ENCODE measurements around the gene GABRE.

Gene GABRE

DNA sequence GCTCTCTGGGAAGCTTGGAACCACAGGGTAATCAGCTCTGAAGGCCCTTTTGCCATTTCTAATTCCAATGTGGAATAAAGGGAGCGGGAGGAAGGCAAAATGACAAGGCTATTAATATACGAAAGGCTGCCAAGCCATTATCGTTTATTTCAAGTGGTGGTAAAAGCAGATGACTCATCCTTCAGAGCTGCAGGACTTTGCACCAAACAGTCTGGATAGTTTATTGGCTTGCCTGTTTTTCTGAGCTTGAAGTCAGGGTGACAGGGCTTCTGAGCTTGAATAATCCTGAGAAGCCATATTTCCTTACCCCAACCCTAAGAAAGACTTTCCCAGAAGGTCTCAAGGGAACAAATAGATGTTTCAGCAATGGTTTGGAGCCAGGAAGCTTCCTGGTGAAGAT lies 7.7 kb upstream of the GABRE start:
- TF ChIP-seq, protein P1, sequence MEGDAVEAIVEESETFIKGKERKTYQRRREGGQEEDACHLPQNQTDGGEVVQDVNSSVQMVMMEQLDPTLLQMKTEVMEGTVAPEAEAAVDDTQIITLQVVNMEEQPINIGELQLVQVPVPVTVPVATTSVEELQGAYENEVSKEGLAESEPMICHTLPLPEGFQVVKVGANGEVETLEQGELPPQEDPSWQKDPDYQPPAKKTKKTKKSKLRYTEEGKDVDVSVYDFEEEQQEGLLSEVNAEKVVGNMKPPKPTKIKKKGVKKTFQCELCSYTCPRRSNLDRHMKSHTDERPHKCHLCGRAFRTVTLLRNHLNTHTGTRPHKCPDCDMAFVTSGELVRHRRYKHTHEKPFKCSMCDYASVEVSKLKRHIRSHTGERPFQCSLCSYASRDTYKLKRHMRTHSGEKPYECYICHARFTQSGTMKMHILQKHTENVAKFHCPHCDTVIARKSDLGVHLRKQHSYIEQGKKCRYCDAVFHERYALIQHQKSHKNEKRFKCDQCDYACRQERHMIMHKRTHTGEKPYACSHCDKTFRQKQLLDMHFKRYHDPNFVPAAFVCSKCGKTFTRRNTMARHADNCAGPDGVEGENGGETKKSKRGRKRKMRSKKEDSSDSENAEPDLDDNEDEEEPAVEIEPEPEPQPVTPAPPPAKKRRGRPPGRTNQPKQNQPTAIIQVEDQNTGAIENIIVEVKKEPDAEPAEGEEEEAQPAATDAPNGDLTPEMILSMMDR (IDR thresholded peaks at IDR 0.05; ENCODE audit: control insufficient read depth, extremely low read depth, insufficient read depth), result no peak
- H3K4me3 ChIP-seq (ENCODE audit: low read depth, low read length), result no peak overlapping the region
- no peak for DNase-seq (ENCODE audit: low read depth)

DNA sequence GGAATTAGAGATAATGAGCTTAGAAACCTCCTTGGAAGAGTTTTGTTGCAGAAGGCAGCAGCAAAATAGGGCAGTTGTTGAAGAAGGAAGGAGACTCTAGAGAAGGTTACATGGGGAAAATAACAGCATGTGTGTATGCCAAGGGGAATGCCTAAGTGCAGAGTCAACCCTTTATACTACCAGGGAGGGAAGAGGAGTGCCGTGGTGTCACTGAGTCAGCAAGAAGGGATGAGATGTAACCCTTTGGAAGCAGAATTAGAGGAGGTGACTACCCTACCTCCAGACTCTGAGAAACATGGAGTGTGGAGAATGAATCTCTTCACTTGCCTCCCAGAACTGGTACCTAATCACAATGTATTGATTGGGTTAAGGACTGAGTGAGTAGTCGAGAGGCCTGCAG lies 6.7 kb upstream of the GABRE start:
- DNase-seq (ENCODE audit: low read depth), result no peak
- H3K4me3 ChIP-seq (ENCODE audit: low read depth, low read length), result no peak overlapping the region
- TF ChIP-seq, protein P1 (IDR thresholded peaks at IDR 0.05; ENCODE audit: control insufficient read depth, extremely low read depth, insufficient read depth), result no peak

DNA sequence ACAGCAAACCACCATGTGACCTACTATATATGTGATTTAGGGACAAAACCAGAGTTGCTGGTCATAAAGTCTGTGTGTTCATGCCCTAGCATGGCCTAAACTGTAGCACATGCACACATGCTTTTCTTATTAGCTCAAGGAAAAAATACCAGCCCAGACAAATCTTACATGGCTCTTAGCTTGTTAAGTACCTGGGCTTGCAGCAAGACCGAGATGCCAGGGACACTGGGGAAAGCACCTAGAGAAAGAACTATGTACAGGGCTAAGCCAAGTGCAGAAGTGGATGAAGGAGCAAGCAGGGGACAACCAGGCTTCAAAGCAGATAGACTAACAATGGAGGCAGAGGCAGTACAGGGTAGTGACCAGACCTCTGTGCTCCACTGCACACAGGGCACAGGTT lies 3.4 kb upstream of the GABRE start:
- no peak overlapping the region for H3K4me3 ChIP-seq (ENCODE audit: low read depth, low read length)
- TF ChIP-seq, protein P1 (IDR thresholded peaks at IDR 0.05; ENCODE audit: control insufficient read depth, extremely low read depth, insufficient read depth), result no peak
- no peak for DNase-seq (ENCODE audit: low read depth)

DNA sequence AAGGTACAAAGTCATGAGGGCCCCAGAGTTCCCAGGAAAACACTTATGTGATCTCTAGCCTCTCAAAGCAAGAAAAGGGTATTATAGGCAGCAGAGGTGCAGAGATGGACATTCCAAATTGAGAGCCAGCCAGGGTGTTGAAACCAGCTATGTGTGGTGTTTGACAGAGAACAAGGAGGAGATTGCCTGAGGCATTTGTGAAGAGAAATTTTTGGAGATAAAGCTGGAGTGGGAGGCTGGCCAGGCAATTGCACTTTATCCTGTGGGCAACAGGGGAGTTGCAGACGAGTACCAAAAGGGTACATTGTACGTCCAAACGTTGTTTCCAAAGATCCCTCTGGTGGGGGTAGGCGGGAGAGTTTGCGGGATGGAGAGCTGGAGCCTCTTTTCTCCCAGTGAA lies 2.5 kb upstream of the GABRE start:
- TF ChIP-seq, protein P1 (IDR thresholded peaks at IDR 0.05; ENCODE audit: control insufficient read depth, extremely low read depth, insufficient read depth), result no peak
- no peak for DNase-seq (ENCODE audit: low read depth)

DNA sequence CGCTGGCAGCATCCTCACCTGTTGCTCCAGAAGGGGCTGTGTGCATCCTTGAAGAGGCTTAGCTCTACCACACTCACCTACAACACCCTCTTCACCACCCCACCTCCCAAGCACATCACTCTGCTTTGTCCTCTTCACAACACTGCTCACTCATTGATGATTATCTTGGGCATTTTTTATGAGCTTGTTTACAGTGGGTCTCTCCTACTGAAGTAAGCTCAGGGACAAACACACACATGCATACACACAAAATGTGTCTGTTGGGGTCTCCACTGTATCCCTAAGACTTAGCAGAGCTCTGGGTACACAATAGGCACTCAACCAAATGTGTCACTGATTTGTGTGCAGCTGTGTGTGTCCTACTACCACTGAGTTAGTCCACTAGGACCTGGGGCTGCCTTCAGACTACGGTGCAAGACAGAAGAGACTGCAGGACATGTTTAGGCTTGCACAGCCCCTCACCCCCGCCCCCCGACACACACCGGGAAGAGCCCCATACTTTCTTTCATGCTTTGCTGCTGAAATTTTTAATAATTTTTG lies 1.3 kb upstream of the GABRE start:
- TF ChIP-seq, protein P1 (IDR thresholded peaks at IDR 0.05; ENCODE audit: control insufficient read depth, extremely low read depth, insufficient read depth), result no peak
- H3K4me3 ChIP-seq (ENCODE audit: low read depth, low read length), result no peak overlapping the region
- DNase-seq (ENCODE audit: low read depth), result no peak

More for the DNA sequence above, 2.5 kb upstream of the GABRE start:
- no peak overlapping the region for H3K4me3 ChIP-seq (ENCODE audit: low read depth, low read length)

DNA sequence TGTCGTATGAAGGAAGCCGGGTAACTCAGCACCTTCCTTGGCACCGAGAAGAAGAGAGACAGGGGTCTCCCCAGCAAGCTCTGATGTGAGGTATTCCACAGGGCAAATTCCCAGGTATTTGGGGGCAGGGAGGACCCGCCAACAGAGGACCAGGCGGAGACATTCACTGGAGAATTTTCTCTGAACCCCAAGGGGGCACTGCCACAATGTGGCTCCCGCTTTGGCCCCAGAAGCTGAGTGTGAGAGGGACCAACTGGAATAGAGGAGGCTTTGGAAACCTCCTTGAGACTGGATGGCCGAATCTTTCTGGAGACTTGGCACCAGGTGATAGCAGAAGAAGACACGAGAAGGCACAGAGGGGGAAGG lies 735 bp upstream of the GABRE start:
- TF ChIP-seq, protein P1 (IDR thresholded peaks at IDR 0.05; ENCODE audit: control insufficient read depth, extremely low read depth, insufficient read depth), result no peak
- no peak overlapping the region for H3K4me3 ChIP-seq (ENCODE audit: low read depth, low read length)
- no peak for DNase-seq (ENCODE audit: low read depth)

DNA sequence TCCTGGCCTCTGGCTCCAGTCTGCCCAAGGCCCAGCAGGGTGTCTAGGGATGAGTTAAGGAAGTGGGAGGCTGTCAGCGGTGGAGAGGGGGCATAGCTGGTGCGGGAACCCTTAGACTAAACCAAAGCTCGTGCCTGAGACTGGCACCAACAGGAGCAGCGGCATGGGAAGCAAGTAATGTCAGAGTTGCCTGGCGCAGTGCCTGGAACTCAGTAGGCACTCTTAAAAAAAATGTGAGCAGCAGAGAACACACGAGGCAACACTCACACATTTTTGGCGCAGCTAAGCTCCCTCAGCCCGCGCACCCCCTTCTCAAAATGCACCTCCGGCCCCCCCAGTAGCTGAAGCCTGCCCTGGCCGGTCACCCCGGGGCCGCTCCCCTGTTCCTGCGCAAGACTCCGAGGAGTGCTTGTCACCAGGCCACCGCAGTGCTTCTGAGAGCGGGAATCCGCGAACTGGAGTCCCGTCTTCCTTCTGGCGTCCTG lies 583 bp downstream of the GABRE start:
- TF ChIP-seq, protein P1 (IDR thresholded peaks at IDR 0.05; ENCODE audit: control insufficient read depth, extremely low read depth, insufficient read depth), result no peak
- no peak for DNase-seq (ENCODE audit: low read depth)
- H3K4me3 ChIP-seq (ENCODE audit: low read depth, low read length), result no peak overlapping the region; the same call in none of the 2 replicates
